Activated CD8-positive, alpha-beta memory T cell treated with anti-CD3 and anti-CD28 coated beads, Interleukin-2, amount 50 U/mL, for 4 hours (primary cell): ENCODE results near the gene CD34.
A peak's percentile ranks its signal among the peaks of the same experiment; 100 is the strongest.
"Not testable (repeated sequence)": the region's sequence is repeated elsewhere in the genome, so short reads cannot be mapped to it uniquely, and the experiment has no call there.

Experiments used
- DNase-seq: peaks from one replicate; pipeline ENCODE4 v3.0.0-alpha.2; 2020

Gene CD34

DNA sequence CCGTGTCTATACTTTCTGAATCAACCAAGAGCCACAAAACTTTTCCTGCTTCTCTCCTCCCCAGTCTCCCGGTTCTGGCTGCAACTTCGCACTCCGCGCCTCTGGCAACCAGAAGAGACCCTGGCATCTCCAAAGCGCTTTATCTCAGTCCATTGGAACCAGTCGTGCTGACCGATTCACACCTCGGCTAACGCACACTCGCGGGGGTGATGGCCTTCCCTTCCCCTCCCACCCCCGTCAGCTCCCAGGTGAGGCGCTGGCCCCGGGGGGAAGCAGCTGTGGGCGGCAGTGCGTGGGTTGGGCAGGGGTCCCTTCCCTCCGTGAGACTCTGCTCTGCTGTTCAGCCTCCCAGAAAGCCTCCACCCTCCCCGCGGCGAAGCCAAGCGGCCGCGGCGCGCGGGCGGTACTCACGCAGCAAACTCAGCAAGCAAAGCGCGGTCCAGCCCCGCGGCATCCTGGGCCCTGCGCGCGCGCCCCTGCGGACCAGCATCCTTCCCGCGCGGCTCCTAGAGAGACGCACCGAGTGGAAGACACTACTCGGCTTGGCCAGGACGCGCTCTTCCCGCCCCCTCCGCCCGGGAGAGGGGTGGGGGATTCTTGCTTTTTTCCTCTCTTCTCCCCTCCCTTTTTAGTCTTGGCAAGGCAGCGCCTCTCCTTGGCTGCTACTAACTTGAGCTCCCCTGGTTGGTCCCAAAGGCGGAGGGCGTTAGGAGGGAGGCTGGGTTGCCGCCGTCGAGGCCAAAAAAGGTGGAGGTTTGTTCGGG, at the start of gene CD34:
Gene CD34, minus strand, starts transcription at position 535 of the 764 bp plus-strand sequence. Its CDS starts 45 bp downstream, at position 490.
- no peak for DNase-seq

DNA sequence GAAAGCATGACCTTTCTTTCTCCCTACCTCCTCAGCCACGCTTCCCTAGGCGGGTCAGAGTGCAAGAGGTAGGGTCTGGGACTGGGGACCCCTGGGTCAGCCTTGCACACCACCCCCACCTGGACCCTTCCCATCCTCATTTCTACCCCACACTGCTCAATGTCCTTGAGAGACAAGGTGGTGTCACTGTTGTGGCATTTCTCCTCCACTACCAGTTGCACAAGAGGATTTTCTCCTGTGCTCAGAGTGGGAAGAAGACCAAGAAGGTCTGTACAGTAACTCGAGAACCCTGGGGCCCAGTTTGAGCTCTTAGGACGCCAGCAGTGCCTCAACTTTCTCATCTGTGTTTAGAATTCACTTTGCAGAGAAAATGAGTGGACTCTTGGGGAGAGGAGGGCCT, 49.4 kb upstream of the CD34 start:
- DNase-seq: no peak

DNA sequence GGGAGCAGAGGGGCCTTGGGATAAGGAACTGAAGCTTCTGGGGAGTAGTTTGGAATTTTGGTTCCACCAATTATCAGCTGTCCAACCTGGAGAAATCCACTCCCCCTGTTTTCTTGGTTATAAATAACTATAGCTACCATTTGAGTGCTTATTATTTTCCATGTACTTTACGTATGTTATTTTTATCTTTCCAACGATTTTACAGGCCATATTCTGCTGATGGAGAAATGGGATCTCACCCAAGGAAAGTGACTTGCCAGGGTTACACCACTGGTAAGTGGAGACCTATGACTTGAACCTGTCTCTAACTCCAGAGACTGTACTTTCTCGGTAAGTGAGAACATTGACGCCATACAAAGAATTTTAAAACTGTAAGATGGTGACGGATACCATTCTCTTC, 49.0 kb upstream of the CD34 start:
- DNase-seq: no peak

DNA sequence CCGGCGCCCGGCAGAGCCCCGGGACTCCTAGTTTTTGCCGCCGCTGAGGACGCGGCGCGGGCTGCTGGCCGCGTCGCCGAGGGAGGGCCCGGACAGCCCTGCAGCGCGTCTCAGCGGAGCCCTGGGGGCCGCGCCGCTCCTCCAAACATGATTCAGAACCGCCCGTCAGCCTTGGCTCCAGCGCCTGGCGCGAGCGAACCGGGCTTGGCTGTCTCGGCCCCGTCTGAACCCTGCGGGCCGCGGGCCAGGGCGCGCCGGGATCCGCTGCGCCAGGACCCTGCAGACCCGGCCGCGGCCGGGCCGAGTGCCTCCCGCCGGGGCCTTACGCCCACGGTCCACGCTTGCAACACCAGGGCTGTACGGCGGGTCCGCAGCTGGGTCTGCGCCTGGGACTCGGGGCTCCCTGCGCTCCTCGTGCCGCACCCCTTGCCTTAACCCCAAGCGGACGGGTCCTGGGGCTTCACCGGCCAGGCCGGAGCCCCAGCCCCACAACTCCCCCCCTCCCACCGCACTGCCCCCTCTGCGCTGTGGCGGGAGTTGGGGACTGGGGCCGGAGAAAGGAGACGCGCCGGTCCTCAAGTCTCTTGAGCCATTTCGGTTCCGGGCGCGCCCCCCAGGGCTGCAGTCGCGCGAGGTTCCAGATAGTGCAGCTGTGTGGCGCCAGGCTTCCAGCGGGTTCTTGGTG, 48.4 kb upstream of the CD34 start:
- DNase-seq: peak; percentile 15

GRCh38 chr1:207958376-207959139, 47.6 kb upstream of the CD34 start:
- DNase-seq: no peak

DNA sequence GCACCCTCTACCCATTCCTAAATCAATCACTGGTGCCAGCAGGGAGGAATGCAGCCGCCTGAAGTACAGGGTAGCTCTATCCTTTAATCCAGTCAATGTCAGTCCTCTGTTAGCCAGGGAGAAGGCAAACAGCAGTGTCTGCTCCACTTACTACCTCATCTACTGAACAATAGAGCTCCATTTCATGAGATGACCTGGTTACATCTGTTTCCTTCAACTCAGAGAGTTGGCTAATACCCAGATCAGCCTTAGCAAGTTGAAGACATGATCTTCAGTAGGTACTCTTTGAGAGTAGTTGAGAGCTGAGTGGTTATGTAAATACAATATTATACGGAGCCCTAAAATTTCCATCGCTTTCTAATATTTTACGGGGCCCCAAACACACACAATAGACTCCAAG, 46.1 kb upstream of the CD34 start:
- no peak for DNase-seq

- DNase-seq: no peak
Measured at GRCh38 chr1:207954104-207954503, 43.2 kb upstream of the CD34 start.

- no peak for DNase-seq
Measured at GRCh38 chr1:207952617-207953542, 42.0 kb upstream of the CD34 start.

DNA sequence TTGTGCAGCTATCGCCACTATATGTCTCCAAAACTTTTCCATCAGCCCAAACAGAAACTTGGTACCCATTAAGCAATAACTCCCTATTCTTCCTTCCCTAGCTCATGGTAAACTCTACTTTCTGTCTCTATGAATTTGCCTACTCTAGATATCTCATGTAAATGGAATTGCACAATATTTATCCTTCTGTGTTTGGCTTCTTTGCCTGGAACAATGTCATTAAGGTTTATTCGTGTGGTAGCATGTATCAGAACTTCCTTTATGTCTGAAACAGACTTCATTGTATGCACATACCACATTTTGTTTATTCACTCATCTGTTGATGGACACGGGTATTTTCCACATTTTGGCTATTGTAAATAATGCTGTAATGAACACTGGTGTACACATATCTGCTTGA, 40.7 kb upstream of the CD34 start:
- DNase-seq: no peak

- DNase-seq: no peak
Measured at GRCh38 chr1:207950750-207951149, 39.8 kb upstream of the CD34 start.

DNA sequence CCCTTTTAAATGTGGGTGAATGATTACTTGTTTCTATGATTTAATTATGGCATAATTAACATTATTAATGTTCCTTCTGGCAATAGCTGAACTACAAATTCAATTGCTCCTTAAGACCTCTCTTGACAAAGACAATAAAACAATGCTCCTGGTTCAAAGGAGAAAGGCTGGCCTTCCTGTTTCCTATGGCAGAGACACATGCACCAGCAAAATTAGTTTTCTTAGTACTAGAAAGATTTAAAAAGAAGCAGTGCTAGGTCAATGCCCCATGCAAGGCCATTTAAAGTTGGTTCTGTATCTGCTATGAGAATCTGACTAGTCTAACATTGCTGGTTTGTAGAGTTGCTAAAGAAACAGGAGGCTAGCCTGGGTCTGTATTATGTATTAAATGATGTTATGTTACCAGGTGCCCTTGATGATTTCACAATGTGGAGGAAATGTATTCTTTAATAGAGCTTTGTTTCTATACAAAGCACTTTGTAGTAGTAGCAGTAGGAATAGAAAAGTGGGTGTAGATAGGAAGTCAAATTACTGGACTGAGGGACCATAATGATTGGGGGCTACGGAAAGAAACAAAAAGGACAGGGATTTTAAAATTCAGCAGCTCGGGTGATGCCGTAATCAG, 38.8 kb upstream of the CD34 start:
- DNase-seq: no peak

- DNase-seq: no peak
Measured at GRCh38 chr1:207948536-207949250, 37.8 kb upstream of the CD34 start.

DNA sequence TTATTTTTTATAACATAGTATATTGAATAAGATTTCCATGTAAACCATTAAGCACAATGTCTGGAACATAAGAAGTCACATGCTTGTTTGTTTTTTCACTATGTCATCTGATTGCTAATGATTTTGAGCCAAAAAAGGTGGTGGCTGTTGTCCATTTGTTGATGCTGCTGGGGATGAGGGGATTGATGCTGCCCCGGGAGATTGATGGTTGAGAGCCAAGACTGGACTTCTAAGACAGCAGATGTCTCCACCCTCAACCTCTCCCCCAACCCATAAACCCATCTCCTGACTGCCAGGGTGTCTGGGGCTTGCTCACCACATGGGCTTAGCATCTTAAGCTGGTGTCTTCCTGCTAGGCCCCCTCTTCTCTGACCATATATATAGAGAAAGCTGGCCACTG, 35.8 kb upstream of the CD34 start:
- DNase-seq: no peak

DNA sequence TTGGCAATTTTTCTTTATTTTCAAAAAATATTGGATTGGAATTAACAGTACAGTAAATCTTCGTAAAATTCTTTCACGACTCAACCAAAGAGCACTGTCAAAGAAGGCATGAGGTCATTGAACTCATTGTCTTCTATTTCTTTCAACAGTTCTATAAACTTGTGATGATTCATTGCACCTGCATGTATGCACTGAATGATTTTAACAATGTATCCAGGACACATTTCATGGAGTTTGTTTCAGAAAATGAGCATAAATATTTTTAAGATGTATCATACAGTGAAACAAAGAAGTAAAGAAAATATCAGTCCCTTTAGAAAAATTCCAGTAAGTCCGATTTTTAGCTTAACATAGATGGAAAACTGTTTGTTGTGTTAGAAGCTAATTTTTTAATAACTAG, 33.6 kb upstream of the CD34 start:
- no peak for DNase-seq

GRCh38 chr1:207942337-207942741, 31.4 kb upstream of the CD34 start:
- not testable (repeated sequence) for DNase-seq

GRCh38 chr1:207941665-207942064, 30.7 kb upstream of the CD34 start:
- DNase-seq: no peak

GRCh38 chr1:207938016-207938415, 27.1 kb upstream of the CD34 start:
- DNase-seq: no peak

GRCh38 chr1:207937204-207937603, 26.3 kb upstream of the CD34 start:
- no peak for DNase-seq

- DNase-seq: no peak
Measured at GRCh38 chr1:207935166-207935583, 24.2 kb upstream of the CD34 start.

GRCh38 chr1:207933205-207933800, 22.4 kb upstream of the CD34 start:
- no peak for DNase-seq

DNA sequence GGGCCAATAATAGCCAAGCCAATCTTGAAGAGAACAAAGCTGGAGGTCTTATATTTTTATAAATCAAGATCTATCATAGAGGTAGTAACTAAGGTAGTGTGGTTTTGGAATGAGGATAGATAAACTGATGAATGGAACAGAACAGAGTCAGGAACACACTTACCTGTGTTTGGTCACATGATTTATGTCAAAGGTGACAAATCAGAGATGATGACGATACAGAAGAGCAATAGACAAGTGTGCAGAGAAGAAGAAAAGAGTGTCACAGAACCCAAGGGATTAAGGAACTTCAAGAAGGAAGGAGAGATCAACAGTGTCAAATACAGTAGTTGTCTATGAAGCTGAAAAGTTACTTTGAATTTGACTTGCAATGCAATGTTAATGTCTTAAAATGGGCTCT, 16.1 kb upstream of the CD34 start:
- DNase-seq: no peak
